Cortex of kidney (tissue), 1 donor: Measurements from ENCODE around the gene ZDHHC20.

Experiments used
- DNase-seq: peaks from one replicate; lab custom pipeline; 2025; lab: John Stamatoyannopoulos, UW

The ZDHHC20 gene, protein sequence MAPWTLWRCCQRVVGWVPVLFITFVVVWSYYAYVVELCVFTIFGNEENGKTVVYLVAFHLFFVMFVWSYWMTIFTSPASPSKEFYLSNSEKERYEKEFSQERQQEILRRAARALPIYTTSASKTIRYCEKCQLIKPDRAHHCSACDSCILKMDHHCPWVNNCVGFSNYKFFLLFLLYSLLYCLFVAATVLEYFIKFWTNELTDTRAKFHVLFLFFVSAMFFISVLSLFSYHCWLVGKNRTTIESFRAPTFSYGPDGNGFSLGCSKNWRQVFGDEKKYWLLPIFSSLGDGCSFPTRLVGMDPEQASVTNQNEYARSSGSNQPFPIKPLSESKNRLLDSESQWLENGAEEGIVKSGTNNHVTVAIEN

DNA sequence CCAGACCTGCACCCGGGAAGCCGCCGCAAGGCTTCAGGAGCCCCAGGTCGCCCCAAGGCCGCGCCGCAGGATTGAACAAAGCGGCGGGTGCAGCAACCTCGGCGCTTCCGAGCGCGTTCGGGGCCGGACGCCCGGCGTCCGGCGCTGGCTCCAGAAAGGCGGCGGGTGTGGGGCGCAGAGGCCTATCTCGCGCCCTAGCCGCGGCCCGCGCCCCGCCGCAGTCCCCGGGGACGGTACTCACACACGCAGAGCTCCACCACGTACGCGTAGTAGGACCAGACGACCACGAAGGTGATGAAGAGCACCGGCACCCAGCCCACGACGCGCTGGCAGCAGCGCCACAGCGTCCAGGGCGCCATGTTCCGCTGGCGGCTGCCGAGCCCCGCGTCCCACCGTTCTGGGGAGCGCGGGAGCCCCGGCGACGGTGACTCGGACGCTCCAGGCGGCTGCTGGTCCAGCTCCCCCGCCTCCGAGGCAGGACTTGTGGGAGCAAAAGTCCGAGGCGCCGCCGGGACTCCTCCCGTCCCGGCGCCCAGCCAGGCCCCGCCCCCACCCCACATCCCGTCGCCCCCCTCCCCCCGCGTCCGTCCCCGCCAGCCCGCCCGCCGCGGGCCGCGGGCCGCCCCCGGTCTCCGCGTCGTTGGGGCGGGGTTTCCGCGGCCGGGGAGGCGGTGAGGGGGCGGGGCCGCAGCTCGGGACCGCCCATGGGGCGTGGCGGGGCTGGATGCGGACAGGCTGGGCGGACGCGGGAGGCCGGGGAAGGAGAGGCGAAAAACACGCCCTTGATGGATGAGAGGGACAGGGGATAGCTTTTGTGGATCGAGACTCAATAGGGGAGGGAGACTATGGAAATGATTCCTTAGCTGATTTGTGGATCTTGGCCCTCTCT, at the start of gene ZDHHC20:
ZDHHC20 (minus strand) TSS at position 491 of the 889 bp plus-strand sequence; CDS start at position 359, 132 bp downstream.
- peak; percentile 43 for DNase-seq

DNA sequence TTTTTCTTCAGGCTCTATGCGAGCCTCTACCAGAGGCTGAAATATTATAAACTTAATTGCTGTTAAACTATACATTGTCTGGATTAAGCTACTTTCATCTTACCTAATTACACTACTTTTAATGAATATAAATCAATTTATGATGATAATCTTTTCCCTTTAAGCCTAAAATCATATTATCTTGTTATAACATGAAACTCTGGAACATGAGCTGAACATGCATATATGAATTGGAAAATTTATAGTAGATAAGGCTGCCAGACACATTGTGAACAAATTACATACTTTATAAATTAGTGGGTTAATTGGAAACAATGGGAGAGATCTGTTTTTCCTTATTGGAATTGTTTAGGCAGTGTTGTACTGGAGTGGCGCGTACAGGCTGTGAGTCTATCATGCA, 45.3 kb upstream of the ZDHHC20 start:
- no peak for DNase-seq

DNA sequence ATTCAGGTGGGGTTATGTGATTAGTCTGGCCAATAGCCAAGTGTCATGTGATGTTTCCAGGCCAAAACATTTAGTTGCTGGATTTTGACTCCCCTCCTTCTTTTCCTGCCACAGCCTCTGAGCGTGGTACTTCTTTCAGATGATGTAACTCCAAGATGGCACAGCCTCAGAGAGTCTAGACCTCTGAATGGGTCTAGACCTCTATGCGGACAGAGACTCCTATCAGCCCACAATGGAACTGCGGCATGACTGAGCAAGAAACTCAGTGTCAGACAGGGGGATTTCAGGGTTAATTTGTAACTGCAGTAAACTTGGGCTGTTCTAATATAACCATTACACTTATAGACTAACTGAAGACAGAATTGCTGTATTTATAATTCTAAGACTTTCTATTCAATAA, 42.6 kb upstream of the ZDHHC20 start:
- DNase-seq = no peak

DNA sequence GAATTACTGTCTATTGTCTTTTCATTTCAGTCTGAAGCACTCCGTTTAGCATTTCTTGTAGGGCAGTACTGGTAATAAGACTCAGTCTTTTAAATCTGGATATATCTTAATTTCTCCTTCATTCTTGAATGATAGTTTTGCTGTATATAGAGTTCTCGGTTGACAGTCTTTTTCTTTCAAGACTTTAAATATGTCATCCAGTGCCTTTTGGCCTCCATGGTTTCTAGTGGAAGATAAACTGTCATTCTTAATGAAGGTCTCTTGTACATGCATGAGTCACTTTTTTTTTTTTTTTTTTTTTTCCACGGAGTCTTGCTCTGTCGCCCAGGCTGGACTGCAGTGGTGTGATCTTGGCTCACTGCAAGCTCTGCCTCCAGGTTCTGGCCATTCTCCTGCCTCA, 27.2 kb upstream of the ZDHHC20 start:
- no peak for DNase-seq

DNA sequence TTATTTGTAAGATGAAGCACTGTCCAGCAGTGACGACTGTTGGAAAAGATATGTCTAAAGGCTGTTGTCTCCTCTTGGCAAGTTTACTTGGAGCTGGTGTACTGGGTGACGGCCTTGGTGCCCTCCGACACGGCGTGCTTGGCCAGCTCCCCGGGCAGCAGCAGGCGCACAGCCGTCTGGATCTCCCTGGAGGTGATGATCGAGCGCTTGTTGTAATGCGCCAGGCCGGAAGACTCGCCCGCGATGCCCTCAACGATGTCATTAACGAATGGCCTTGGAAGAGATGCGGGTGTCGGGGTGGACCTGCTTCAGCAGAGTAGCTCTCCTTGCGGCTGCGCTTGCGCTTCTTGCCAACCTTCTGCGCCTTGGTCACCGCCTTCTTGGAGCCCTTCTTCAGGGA, 24.6 kb upstream of the ZDHHC20 start:
- DNase-seq = no peak

DNA sequence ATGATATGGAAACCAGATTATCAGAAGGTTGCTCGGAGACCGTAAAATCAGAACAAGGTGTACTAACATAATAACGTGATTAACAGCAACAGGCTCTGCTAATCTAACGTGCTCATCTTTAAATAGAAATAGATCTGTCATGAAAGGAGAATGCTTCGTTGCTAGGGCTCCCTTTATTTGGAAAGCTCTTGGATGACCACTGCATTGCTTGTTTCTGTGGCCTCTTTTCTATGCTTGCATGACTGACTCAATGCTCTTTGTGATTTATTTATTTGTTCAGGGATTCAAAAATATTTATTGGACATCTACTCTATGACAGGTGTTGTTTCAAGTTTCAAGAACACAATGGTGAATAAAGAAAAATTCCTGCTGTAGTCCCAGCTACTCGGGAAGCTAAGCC, 22.3 kb upstream of the ZDHHC20 start:
- no peak for DNase-seq

DNA sequence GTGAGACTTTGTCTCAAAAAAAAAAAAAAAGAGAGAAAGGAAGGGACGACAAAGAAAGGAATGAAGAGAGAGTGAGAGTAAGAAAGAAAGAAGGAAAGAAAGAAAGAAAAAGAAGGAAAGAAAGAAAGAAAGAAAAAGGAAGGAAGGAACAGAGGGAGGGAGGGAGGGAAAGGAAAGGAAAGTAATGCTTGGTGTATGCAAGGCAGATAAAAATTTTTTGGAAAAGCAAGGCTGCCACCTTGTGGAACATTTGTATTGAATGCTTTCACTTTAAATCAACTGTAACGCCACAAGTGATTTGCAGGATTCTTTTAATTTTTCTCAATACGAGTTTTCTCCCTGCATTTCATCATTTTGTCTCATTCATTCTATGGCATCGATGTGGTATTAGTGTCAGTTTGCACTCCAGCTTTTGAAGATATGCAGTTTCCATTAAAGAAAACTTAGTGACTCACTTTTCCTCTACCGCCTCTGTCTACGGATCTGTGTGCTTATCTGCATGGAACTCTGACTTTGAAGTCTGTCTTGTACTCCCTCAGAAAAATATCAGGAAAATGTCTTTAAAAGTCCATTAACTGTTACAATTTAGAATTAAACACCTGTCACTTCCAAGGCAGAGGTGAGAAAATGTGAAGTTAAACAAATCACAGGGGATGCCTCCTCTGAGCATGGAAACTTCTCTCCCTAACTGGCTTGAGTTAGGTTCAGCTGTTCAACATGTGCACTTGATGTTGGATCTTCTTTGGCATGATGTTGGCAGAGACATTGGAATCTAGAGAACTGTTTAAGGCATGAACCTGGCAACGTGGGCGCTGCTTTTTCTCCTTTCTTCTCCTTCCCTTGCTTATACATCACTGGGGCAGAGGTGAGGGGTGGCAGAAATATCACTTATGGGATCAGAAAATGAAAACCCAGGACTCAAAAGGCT, 20.0 kb upstream of the ZDHHC20 start:
- no peak for DNase-seq

DNA sequence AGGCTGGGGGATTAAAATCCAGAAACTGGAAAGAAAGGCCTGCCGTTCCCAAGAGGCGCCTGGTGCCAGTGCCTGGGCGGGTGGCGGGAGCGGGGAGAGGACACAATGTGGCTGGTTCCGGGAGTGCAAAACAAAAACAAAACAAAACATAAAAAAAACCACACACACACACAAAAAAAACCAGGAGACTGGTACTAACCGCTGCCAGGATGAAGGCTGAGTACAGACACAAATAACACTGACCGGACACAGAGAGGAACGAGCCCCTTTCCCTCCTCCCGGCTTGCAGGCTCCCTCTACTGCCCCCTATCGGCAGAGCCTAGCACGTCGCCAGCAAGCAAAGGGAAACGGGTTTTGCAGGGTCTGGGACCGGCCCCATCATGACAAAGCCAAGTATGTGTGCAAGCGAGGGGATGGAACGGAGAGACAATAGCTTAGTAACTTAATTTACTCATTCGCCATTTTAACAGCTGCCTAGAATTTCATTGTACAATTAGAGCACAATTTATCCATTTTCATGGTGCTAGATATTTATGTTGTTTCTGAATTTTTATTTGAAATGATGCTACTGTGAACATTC, 17.9 kb upstream of the ZDHHC20 start:
- DNase-seq = no peak

DNA sequence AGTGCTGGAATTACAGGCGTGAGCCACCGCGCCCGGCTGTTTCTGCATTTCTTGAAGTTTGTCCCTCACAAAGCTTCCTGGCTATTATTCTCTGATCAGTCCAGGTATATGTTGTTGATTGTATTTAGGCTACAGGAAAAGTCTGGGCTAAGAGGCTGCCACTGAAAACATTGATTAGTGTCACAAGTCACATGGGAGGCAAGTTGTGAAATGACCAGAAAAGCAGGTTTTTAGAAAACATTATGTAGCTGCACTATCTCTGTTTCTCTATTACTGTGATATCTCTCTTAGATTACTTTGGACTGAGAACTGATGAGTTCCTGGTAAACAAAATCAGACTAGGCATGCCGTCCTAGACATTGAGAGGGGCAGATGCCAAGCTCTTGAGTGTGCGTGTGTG, 16.0 kb upstream of the ZDHHC20 start:
- DNase-seq = no peak

DNA sequence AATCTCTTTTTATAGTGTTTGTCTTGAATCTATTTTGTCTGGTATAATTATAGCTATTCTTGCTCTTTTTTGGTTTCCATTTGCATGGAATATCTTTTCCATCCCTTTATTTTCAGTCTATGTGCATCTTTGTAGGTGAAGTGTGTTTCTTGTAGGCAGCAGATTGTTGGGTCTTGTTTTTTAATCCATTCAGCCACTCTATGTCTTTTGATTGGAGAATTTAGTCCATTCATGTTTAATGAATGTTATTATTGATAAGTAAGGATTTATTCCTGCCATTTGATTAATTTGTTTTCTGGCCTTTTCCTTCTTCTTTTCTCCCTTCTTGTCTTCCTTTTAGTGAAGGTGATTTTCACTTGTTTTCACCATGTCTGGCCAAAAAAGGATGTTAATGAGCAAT, 11.7 kb upstream of the ZDHHC20 start:
- no peak for DNase-seq

DNA sequence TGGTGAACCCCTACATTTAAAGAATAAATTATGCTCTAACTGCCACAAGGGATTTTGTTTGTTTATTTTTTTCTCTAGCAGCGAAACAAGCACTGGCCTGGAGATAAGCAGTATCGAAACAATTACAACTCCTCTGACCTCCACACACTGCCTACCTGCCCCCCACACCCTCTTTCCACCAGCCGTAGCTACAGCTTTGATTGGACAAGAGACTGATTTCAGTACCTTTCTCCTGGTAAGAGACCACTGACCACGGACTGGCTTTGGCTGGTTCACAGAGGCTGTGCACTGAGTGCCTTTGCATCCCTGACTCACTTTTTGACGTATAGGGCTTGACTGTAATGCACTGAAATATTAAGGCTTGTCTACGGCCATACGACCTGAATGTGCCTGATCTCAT, 7.4 kb upstream of the ZDHHC20 start:
- DNase-seq = no peak

DNA sequence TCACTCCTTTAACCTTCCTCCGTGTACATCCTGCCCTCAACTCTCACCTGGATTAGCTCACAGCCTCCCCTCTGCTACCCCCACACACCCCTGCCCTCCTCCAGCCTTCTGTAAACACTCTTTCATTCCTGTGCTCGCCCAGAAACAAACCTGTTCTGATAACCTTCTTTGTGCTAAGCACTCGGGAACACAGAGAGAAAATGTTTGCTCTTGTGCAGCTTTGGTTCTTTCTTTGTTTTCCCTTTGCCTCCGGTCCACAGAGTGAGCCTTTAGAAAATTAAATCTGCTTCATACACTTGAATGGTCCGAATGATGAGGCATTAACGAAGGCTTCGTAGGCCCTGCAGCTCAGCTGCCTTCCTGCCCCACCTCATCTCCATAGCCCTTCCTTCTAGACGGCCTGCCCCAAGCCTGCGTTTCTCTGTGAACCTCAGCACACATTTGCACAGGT, 6.6 kb upstream of the ZDHHC20 start:
- DNase-seq = no peak

DNA sequence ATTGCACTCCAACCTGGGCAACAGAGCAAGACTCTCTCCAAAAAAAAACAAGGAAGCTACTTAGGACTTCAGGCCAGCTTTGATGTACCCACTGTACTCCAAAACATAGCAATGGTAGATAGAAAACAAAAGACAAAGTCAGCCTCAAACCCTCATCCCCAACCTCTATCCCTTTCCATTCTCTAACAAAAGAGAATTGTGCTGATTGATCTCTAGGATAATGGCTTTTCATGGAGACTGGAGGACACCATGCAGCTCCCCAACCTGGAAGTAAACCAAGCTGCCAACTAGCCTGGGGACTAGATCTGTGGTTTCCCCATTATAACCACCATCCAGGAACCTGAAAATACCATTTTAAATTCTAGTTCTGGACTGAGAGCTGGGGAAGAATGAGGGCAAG, 4.3 kb upstream of the ZDHHC20 start:
- no peak for DNase-seq

DNA sequence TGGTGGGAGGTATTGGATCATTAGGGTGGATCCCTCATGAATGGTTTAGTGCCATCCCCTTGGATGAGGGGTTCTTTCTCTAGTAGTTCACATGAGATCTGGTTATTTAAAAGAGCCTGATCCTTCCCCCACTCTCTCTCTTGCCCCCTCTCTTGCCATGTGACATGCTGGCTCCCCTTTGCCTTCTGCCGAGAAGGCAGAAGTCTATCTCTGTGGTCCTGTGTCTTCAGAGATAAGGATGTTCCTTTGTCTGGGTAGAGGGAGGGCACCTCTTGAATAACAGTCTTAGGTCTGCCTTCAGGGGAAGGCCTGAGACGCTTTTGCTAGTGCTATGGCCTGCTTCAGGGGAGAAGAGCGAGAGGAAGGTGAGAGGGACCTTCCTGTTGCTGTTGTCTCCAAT, 2.0 kb upstream of the ZDHHC20 start:
- DNase-seq = no peak

DNA sequence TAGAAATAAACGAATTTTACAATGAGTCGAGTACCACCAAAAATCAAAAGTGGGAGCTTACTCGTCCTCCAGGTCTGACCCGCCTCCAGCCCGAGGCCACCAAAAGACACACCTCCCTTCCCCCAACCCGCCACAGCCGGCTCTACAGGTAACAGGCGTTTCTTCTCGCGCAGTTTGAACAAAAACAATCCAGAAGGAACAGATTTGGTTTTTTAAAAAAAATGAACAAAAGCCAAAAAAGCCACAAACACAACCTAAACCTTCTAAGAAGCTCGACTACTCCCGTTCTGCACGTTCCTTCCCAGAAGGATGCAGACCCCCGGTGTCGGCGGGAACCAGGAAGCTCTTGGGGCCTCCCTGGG, 671 bp downstream of the ZDHHC20 start:
- no peak for DNase-seq

DNA sequence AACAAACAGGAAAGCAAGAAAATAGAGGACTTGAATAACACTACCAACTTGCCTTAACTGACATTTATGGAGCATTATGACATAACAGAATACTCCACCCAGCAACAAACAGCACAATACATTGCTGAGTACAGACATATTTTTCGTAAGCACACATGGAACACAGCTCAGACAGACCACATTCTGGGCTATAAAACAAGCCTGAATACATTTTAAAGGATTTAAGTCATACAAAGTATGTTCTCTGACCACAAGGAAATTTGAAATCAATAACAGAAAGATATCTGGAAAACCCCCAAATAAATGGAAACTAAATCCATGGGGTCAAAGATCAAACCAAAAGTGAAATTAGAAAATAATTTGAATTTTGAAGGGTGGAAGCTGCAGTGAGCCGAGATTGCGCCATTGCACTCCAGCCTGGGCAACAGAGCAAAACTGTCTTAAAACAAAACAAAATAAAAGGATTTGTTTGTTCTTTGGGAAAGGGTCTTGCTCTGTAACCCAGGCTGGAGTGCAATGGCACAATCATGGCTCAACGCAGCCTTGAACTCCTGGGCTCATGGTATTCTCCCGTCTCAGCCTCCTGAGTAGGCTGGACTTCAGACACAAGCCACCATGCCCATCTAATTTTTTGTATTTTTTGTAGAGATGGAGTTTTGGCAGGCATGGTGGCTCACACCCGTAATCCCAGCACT, 5.6 kb downstream of the ZDHHC20 start:
- DNase-seq = no peak

DNA sequence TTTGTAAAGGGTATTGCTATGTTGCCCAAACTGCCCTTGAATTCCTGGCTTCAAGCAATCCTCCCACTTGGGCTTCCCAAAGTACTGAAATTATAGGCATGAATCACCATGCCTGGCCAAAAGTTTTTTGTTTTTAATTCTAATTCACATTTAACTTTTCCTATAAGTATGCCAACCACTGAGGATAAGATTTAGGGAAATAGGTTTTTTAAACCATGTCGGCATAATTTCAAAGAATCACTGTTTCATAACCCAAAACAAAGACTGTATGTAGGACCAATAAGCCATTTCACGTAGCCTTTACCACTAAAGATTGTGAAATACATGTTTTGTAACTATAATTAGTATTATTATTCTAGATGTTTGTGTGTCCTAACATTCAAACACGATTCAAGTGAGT, 8.2 kb downstream of the ZDHHC20 start:
- no peak for DNase-seq

DNA sequence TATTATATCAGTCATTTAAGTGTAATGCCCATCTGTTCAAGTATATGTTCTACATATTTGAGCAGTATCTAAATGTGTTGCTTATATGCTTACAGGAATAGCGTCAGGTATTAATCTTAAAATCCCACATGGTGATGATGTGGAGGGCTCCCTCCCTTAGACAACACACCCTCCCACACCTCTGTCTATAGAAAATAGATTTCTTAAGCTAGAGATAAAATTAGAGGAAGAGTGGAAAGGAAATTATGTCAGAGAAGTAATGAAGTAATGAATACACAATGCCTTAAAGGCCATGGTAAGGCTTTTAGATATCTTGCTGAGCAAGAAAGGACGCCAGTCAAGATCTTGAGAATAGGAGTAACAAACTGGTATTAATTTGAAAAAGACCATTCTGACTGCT, 12.4 kb downstream of the ZDHHC20 start:
- no peak for DNase-seq

DNA sequence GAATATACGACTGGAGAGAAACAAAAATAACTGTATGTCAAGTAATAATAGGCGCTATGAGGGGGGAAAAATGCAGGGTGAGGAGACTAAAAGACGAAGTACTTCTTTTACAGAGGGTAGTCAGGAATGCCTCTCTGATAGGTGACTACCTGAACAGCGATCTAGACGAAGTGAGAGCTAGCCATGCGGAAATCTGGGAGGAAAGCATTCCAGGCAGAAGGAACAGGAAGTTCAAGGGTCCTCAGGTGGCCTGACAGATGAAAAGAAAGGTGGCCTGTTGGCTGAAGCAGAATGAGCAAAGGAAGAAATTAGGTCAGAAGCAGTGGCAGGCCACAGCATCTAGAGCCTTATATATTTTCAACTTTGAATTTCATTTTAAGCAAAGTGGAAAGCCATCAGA, 13.3 kb downstream of the ZDHHC20 start:
- DNase-seq = no peak

DNA sequence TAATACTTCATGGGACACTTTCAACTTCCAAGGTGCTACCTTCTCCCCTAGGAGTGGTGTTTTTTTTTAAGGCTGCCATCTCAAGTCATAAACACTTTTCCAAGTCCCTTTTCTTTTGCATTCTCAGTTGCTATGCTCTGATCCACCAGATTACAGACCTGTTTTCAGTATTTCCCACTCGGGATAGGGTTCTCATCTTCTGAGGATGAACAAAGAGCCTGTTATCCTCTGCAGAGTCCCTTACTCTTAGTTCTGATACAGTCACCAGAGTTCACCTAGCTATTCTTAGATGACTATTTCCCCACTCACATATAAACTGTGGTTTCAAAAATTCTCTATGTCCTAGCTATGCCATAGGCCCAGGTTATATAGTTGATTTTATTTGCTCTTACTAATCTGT, 15.9 kb downstream of the ZDHHC20 start:
- DNase-seq = no peak

DNA sequence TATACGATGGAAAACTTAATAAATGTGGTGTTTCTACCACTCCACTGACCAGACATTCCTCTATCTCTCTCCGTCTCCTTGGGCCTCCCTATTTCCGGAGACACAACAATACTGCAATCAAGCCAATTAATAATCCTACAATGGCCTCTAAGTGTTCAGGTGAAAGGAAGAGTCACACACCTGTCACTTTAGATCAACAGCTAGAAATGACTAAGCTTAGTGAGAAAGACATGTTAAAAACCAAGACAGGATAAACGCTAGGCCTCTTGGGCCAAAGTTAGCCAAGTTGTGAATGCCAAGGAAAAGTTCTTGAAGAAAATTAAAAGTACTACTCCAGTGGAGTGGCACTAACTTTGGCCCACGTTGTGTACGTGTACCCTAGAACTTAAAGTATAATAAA, 22.5 kb downstream of the ZDHHC20 start:
- no peak for DNase-seq
